K562 (cell line): ENCODE measurements around the gene ARHGEF7. TPM values are rescaled to one million over a fixed set of nuclear protein-coding genes. Genes with fewer than 3 reads are reported as not detected.
A peak's percentile ranks its signal among the peaks of the same experiment; 100 is the strongest.

ENCODE experiments used
- ATAC-seq: fragments of 200-7000 bp; cut with Tn5 transposase; 3 replicates; pipeline ENCODE4 v1.9.1; 2020; ENCODE audit warnings: moderate library complexity
- BruUV-seq: library from RNA; stranded (reverse); fragments of 400-500 nt; replicated peaks from 2 replicates; lab custom pipeline; 2021; lab: Mats Ljungman, UMichigan
- CTCF ChIA-PET: fragments of 300-600 bp; formaldehyde crosslinking; extraction: SDS; loops from one replicate; lab custom pipeline; 2021; ENCODE audit warnings: low intra/inter-chr PET ratio; lab: Yijun Ruan, JAX
- POLR2A ChIA-PET: fragments of 300-600, 350-650 bp; sonication (Branson Sonifier 250); formaldehyde crosslinking; extraction: SDS; loops from one replicate; lab custom pipeline; 2021; ENCODE audit warnings: antibody characterized with exemption, inconsistent platforms; lab: Yijun Ruan, JAX
- DNase-seq, 4 experiments: peaks; one replicate each; pipeline versions ENCODE4 v3.0.0 to v3.0.0-alpha.2; 2011 to 2018; ENCODE audit warnings: low spot score in 3 of 4, mixed read lengths in 3 of 4; ENCODE audit errors: extremely low read depth in 1 of 4
- FAIRE-seq: peaks from 2 replicates; lab custom pipeline; 2011; peaks lifted over from hg19 to GRCh38; lab: Jason Lieb, UNC
- H2AFZ ChIP-seq: 2 replicates; pipeline ENCODE4 v1.6.0; 2011; ENCODE audit warnings: low read depth, low read length, control low read depth, inconsistent platforms
- H3K27ac ChIP-seq: fragments of 200-600 bp; 3 replicates; pipeline ENCODE4 v1.8.0; 2011; ENCODE audit warnings: low read depth, mild to moderate bottlenecking, control low read depth, inconsistent platforms, low read length, moderate library complexity, mixed read lengths; ENCODE audit errors: extremely low read depth
- H3K27me3 ChIP-seq, 2 experiments: fragments of 300-600 bp in 1 of 2; 2 replicates in 1 of 2; 3 replicates in 1 of 2; pipeline versions ENCODE4 v1.6.0 to v1.8.0; 2011; ENCODE audit warnings: inconsistent platforms in 2 of 2, low read length in 2 of 2, mild to moderate bottlenecking in 1 of 2, mixed read lengths in 1 of 2, moderate library complexity in 1 of 2; ENCODE audit not compliant: control insufficient read depth in 2 of 2, insufficient read depth in 2 of 2
- H3K36me3 ChIP-seq: fragments of 300-600 bp; 3 replicates; pipeline ENCODE4 v1.8.0; 2011; ENCODE audit warnings: mild to moderate bottlenecking, low read length, inconsistent platforms; ENCODE audit not compliant: control insufficient read depth, insufficient read depth
- H3K4me1 ChIP-seq, 2 experiments: fragments of 200-600 bp in 1 of 2; replicated peaks in 1 of 2; 2 replicates in 1 of 2; 3 replicates in 1 of 2; pipeline versions ENCODE4 v1.5.1 to v1.8.0; 2011; ENCODE audit warnings: inconsistent platforms in 2 of 2, low read length in 2 of 2, mild to moderate bottlenecking in 1 of 2, mixed read lengths in 1 of 2, moderate library complexity in 1 of 2; ENCODE audit not compliant: control insufficient read depth in 2 of 2, insufficient read depth in 2 of 2
- H3K4me2 ChIP-seq: 2 replicates; pipeline ENCODE4 v1.6.1; 2011; ENCODE audit warnings: low read length, control low read depth, inconsistent platforms, mixed read lengths; ENCODE audit not compliant: insufficient read depth
- H3K4me3 ChIP-seq: fragments of 200-600 bp; sonication (generic), shearing (Covaris generic); 2 replicates; pipeline ENCODE4 v1.5.1; 2016; ENCODE audit warnings: control low read depth, inconsistent platforms
- H3K79me2 ChIP-seq: fragments of 200-600 bp; 3 replicates; pipeline ENCODE4 v1.8.0; 2011; ENCODE audit warnings: low read length, inconsistent platforms; ENCODE audit not compliant: control insufficient read depth, insufficient read depth
- H3K9ac ChIP-seq, 2 experiments: 2 replicates each; pipeline versions ENCODE4 v1.6.0 to v1.6.1; 2011; ENCODE audit warnings: low read depth in 2 of 2, low read length in 2 of 2, control low read depth in 1 of 2, inconsistent platforms in 1 of 2, mild to moderate bottlenecking in 1 of 2, mixed read lengths in 1 of 2; ENCODE audit not compliant: insufficient read depth in 1 of 2
- H3K9me1 ChIP-seq: one replicate; pipeline ENCODE4 v1.6.0; 2011; ENCODE audit warnings: inconsistent platforms, mild to moderate bottlenecking, low read length, moderate library complexity; ENCODE audit not compliant: control insufficient read depth, insufficient read depth
- H3K9me3 ChIP-seq: replicated peaks from 2 replicates; pipeline ENCODE4 v1.5.1; 2011; ENCODE audit warnings: low read depth, low read length, inconsistent platforms; ENCODE audit not compliant: control insufficient read depth, insufficient read depth
- H4K20me1 ChIP-seq: replicated peaks from 2 replicates; pipeline ENCODE4 v1.6.1; 2011; ENCODE audit warnings: low read length, inconsistent platforms, mixed read lengths; ENCODE audit not compliant: control insufficient read depth, insufficient read depth
- E2F4 ChIP-seq: sonication (generic); formaldehyde crosslinking; IDR thresholded peaks from 2 replicates; pipeline ENCODE4 v1.8.0; 2022; ENCODE audit warnings: mild to moderate bottlenecking, low read depth, missing genetic modification reagents
- TFE3 ChIP-seq: fragments of 450-650 bp; formaldehyde crosslinking; IDR thresholded peaks from 2 replicates; pipeline ENCODE4 v1.4.0; 2020; ENCODE audit warnings: mild to moderate bottlenecking, mixed read lengths
- WGBS: fragments of 100-300 bp; shearing (Covaris generic); methylation state at CpG from one replicate; pipeline ENCODE4 v1.1.6; 2016; ENCODE audit warnings: low coverage, mixed read lengths; ENCODE audit not compliant: insufficient coverage; ENCODE audit errors: missing lambda C conversion rate; 5-methylcytosine and 5-hydroxymethylcytosine counted together
- in situ Hi-C: fragments of 300-500 bp; cut with MboI; formaldehyde crosslinking; loops from 4 replicates; pipeline ENCODE4 v1.15.0; 2018; ENCODE audit warnings: inconsistent platforms, mixed read lengths
- intact Hi-C: fragments of 100-400 bp; cut with micrococcal nuclease; formaldehyde crosslinking; loops from 2 replicates; pipeline ENCODE4 v1.14.2; 2022
- polyA plus RNA-seq, 8 experiments: library from polyadenylated mRNA; depleted of rRNA in 4 of 8; stranded (reverse) in 5 of 8; unstranded in 3 of 8; fragments of >200 nt; fragmentation: Nextera tagmentation in 2 of 8; fragmentation: Illumina TruSeq in 1 of 8; extraction: Ambion mirVana in 2 of 8; extraction: Trizol in 1 of 8; gene quantifications; 2 replicates each; pipeline versions ENCODE4 v1.2.1 to v1.2.3, GENCODE V29; 2011 to 2014; ENCODE audit warnings: inconsistent platforms in 1 of 8, missing spikeins in 1 of 8
- total RNA-seq, 7 experiments: library from RNA; depleted of rRNA in 6 of 7; stranded (reverse); fragments of >200 nt in 6 of 7; fragmentation: Illumina TruSeq in 2 of 7; extraction: Trizol in 2 of 7; gene quantifications; 2 replicates each; pipeline versions ENCODE4 v1.2.1 to v1.2.3, GENCODE V29; 2011 to 2021; ENCODE audit warnings: low replicate concordance in 1 of 7
- TF ChIP-seq, protein P1 (sequence below): sonication (generic); formaldehyde crosslinking; IDR thresholded peaks from 2 replicates; pipeline ENCODE4 v1.5.0; 2020; ENCODE audit warnings: missing genetic modification reagents

ARHGEF7 gene
- total and polyA plus RNA-seq, 9 of the 15 experiments (the other 6 are each of a cell fraction or from before 2014, with no cell fraction given), result 2.1 to 26.8 (median 17.5) TPM

GRCh38 chr13:111112196-111112595 is 2.9 kb upstream of the ARHGEF7 start:
- no peak overlapping the region for H3K4me3 ChIP-seq
- no peak overlapping the region for H3K9ac ChIP-seq
- H3K27ac ChIP-seq, result no peak overlapping the region
- 15% methylated on average over 9 of the region's 9 CpGs for WGBS
- POLR2A ChIA-PET, result no interaction called here
- no peak overlapping the region for H2AFZ ChIP-seq
- H3K9me1 ChIP-seq, result no peaks in the 10 kb centered on the region
- in situ Hi-C loops, result no loop called here
- no peaks in the 10 kb centered on the region for H4K20me1 ChIP-seq
- no peaks in the 10 kb centered on the region for H3K79me2 ChIP-seq
- ATAC-seq (no peak), FAIRE-seq (no peak), DNase-seq (no peak)
- H3K4me1 ChIP-seq, result peaks cover 0 to 14% of the 10 kb centered on the region in 2 experiments; a peak in 2 of 5 replicates
- CTCF ChIA-PET, result no interaction called here
- no TSS peak for BruUV-seq
- no peak overlapping the region for H3K4me2 ChIP-seq
- H3K9me3 ChIP-seq, result no peaks in the 10 kb centered on the region
- H3K27me3 ChIP-seq, result peaks cover 24 to 33% of the 10 kb centered on the region in 2 experiments
- TF ChIP-seq E2F4 (CRISPR knock-in tag) (no peak), TFE3 (CRISPR knock-in tag) (peak; percentile 34)
- TF ChIP-seq, protein P1, sequence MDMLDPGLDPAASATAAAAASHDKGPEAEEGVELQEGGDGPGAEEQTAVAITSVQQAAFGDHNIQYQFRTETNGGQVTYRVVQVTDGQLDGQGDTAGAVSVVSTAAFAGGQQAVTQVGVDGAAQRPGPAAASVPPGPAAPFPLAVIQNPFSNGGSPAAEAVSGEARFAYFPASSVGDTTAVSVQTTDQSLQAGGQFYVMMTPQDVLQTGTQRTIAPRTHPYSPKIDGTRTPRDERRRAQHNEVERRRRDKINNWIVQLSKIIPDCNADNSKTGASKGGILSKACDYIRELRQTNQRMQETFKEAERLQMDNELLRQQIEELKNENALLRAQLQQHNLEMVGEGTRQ (CRISPR knock-in tag), result 0 out of 2 replicates have a peak, but pooled peaks have one; percentile 10
- H3K36me3 ChIP-seq, result no peaks in the 10 kb centered on the region
- intact Hi-C loops, result no loop called here
